GM23338 (cell line): ENCODE data around the gene KCNH8.

ENCODE experiments used
- CREB1 ChIP-seq: fragments of 250-450 bp; sonication (Bioruptor Pico); IDR thresholded peaks from 2 replicates; pipeline ENCODE4 v1.5.0; 2020; ENCODE audit warnings: low read depth, mild to moderate bottlenecking, moderate library complexity
- CTCF ChIP-seq, 2 experiments: fragments of 200-600 bp in 1 of 2; sonication (generic) in 1 of 2; conservative IDR thresholded peaks; 2 replicates each; pipeline versions ENCODE4 v1.5.1 to v1.6.1; 2016 to 2017; ENCODE audit warnings: antibody characterized with exemption in 2 of 2, low read depth in 2 of 2, mild to moderate bottlenecking in 2 of 2, moderate library complexity in 1 of 2
- ETS1 ChIP-seq: IDR thresholded peaks from 2 replicates; pipeline ENCODE4 v1.6.1; 2016; ENCODE audit warnings: antibody characterized with exemption
- EZH2 ChIP-seq: fragments of 200-600 bp; sonication (generic); IDR thresholded peaks from one replicate; pipeline ENCODE4 v1.8.0; 2017; ENCODE audit warnings: antibody characterized with exemption, mild to moderate bottlenecking, low read depth; ENCODE audit not compliant: unreplicated experiment
- EZH2phosphoT487 ChIP-seq: fragments of 200-600 bp; sonication (generic); IDR thresholded peaks from one replicate; pipeline ENCODE4 v1.8.1; 2018; ENCODE audit warnings: antibody characterized with exemption; ENCODE audit not compliant: unreplicated experiment
- JUNB ChIP-seq: IDR thresholded peaks from one replicate; pipeline ENCODE4 v1.6.1; 2016; ENCODE audit warnings: antibody characterized with exemption; ENCODE audit not compliant: unreplicated experiment
- POLR2AphosphoS5 ChIP-seq: IDR thresholded peaks from 2 replicates; pipeline ENCODE4 v1.6.1; 2016; ENCODE audit warnings: antibody characterized with exemption, low read depth
- REST ChIP-seq: IDR thresholded peaks from one replicate; pipeline ENCODE4 v1.6.1; 2018; ENCODE audit warnings: antibody characterized with exemption; ENCODE audit not compliant: unreplicated experiment
- ZNF114 ChIP-seq: fragments of 250-450 bp; sonication (Bioruptor Pico); IDR thresholded peaks from 2 replicates; pipeline ENCODE4 v1.5.0; 2020; ENCODE audit warnings: mild to moderate bottlenecking, moderate library complexity
- ZNF331 ChIP-seq: fragments of 250-450 bp; sonication (Bioruptor Pico); IDR thresholded peaks from 2 replicates; pipeline ENCODE4 v1.5.0; 2020; ENCODE audit warnings: low read depth, mild to moderate bottlenecking, moderate library complexity

GRCh38 chr3:19270481-19270880 is 122.2 kb downstream of the KCNH8 start:
- TF ChIP-seq CTCF (conservative IDR thresholded peaks at IDR 0.05; ENCODE audit: low read depth in 2 of 2) = no peak
- TF ChIP-seq EZH2phosphoT487 = no peak
- no peak for TF ChIP-seq EZH2
- no peak for TF ChIP-seq ZNF114 (CRISPR knock-in tag)
- no peak for TF ChIP-seq REST
- no peak for TF ChIP-seq CREB1 (CRISPR knock-in tag)
- TF ChIP-seq POLR2AphosphoS5 = no peak
- no peak for TF ChIP-seq ZNF331 (CRISPR knock-in tag)
- no peak for TF ChIP-seq JUNB
- no peak for TF ChIP-seq ETS1
